H1 (cell line): ENCODE data around the gene GGA1. TPM values are rescaled to one million over a fixed set of nuclear protein-coding genes. Genes with fewer than 3 reads are reported as not detected.

Experiments
- CTCF ChIA-PET: fragments of 300-600 bp; sonication (Branson Sonifier 250); formaldehyde crosslinking; loops from one replicate; lab custom pipeline; 2021; ENCODE audit not compliant: partially characterized antibody; lab: Charles Lee
- POLR2A ChIA-PET: fragments of 300-600 bp; sonication (Branson Sonifier 250); formaldehyde crosslinking; loops from one replicate; lab custom pipeline; 2021; ENCODE audit warnings: inconsistent platforms; ENCODE audit not compliant: partially characterized antibody; lab: Charles Lee
- DNase-seq, 2 experiments: peaks; one replicate each; pipeline versions ENCODE4 v3.0.0 to v3.0.0-alpha.2; 2010 to 2022; ENCODE audit warnings: low spot score in 2 of 2, low read depth in 1 of 2, mixed read lengths in 1 of 2
- FAIRE-seq: peaks from 2 replicates; lab custom pipeline; 2011; peaks lifted over from hg19 to GRCh38; lab: Jason Lieb, UNC
- H2AFZ ChIP-seq: 2 replicates; pipeline ENCODE4 v1.8.1; 2012; ENCODE audit warnings: low read length, inconsistent platforms
- H2AK5ac ChIP-seq: 2 replicates; pipeline ENCODE4 v1.6.1; 2013; ENCODE audit warnings: low read depth, low read length
- H2BK120ac ChIP-seq: replicated peaks from 2 replicates; pipeline ENCODE3; 2013; ENCODE audit warnings: low read depth, low read length, inconsistent platforms
- H2BK12ac ChIP-seq: 2 replicates; pipeline ENCODE4 v1.6.1; 2013; ENCODE audit warnings: low read depth, low read length
- H2BK15ac ChIP-seq: 2 replicates; pipeline ENCODE4 v1.6.1; 2013; ENCODE audit warnings: low read length
- H2BK20ac ChIP-seq: 2 replicates; pipeline ENCODE4 v1.6.1; 2013; ENCODE audit warnings: low read length
- H2BK5ac ChIP-seq: 2 replicates; pipeline ENCODE4 v1.6.1; 2013; ENCODE audit warnings: low read depth, low read length
- H3K14ac ChIP-seq: 2 replicates; pipeline ENCODE4 v1.6.1; 2013; ENCODE audit warnings: inconsistent platforms; ENCODE audit not compliant: insufficient read length
- H3K18ac ChIP-seq: 2 replicates; pipeline ENCODE4 v1.6.1; 2013; ENCODE audit warnings: low read length; ENCODE audit errors: extremely low read depth
- H3K23ac ChIP-seq: 2 replicates; pipeline ENCODE4 v1.6.1; 2013; ENCODE audit warnings: inconsistent platforms; ENCODE audit not compliant: insufficient read length
- H3K23me2 ChIP-seq: 2 replicates; pipeline ENCODE4 v1.6.1; 2013; ENCODE audit warnings: low read depth, low read length
- H3K27ac ChIP-seq: 2 replicates; pipeline ENCODE4 v1.6.1; 2011; ENCODE audit warnings: low read depth, low read length, inconsistent platforms
- H3K27me3 ChIP-seq, 4 experiments: replicated peaks in 1 of 4; 1 replicate in 1 of 4; 2 replicates in 3 of 4; pipeline versions ENCODE4 v1.6.1 to v1.8.1; 2011 to 2013; ENCODE audit warnings: low read length in 3 of 4, mild to moderate bottlenecking in 3 of 4, inconsistent platforms in 2 of 4, mixed read lengths in 2 of 4, moderate library complexity in 1 of 4; ENCODE audit not compliant: control insufficient read depth in 3 of 4, insufficient read depth in 3 of 4; ENCODE audit errors: extremely low read depth in 1 of 4
- H3K36me3 ChIP-seq, 4 experiments: 2 replicates each; pipeline versions ENCODE4 v1.6.1 to v1.8.1; 2011 to 2013; ENCODE audit warnings: mild to moderate bottlenecking in 4 of 4, low read length in 3 of 4, moderate library complexity in 2 of 4, control low read depth in 1 of 4, inconsistent platforms in 1 of 4; ENCODE audit not compliant: insufficient read depth in 4 of 4, control insufficient read depth in 2 of 4
- H3K4ac ChIP-seq: replicated peaks from 2 replicates; pipeline ENCODE3; 2013; ENCODE audit warnings: low read length, low read depth, mixed read lengths, inconsistent platforms; ENCODE audit not compliant: insufficient read length
- H3K4me1 ChIP-seq, 4 experiments: replicated peaks in 1 of 4; 1 replicate in 1 of 4; 2 replicates in 3 of 4; pipeline versions ENCODE4 v1.6.1 to v1.8.1; 2011 to 2013; ENCODE audit warnings: low read length in 3 of 4, inconsistent platforms in 2 of 4, mixed read lengths in 1 of 4; ENCODE audit not compliant: insufficient read depth in 4 of 4, control insufficient read depth in 3 of 4
- H3K4me2 ChIP-seq, 2 experiments: 2 replicates each; pipeline versions ENCODE4 v1.6.1 to v1.8.1; 2011 to 2013; ENCODE audit warnings: low read depth in 2 of 2, low read length in 2 of 2, control low read depth in 1 of 2, inconsistent platforms in 1 of 2, mild to moderate bottlenecking in 1 of 2; ENCODE audit not compliant: insufficient read depth in 1 of 2
- H3K4me3 ChIP-seq, 4 experiments: fragments of 200-600, 300-600 bp in 1 of 4; sonication (generic), shearing (Covaris generic), sonication (Bioruptor Twin) in 1 of 4; 2 replicates each; pipeline versions ENCODE4 v1.5.1 to v1.8.1; 2011 to 2016; ENCODE audit warnings: low read length in 4 of 4, low read depth in 3 of 4, control low read depth in 2 of 4, inconsistent platforms in 2 of 4, mild to moderate bottlenecking in 2 of 4, mixed read lengths in 1 of 4, moderate library complexity in 1 of 4; ENCODE audit not compliant: insufficient read depth in 2 of 4; ENCODE audit errors: extremely low read depth in 1 of 4
- H3K56ac ChIP-seq: replicated peaks from 2 replicates; pipeline ENCODE3; 2013; ENCODE audit warnings: low read depth, mild to moderate bottlenecking, mixed read lengths, low read length, inconsistent platforms; ENCODE audit not compliant: insufficient read length
- H3K79me1 ChIP-seq: 2 replicates; pipeline ENCODE4 v1.6.1; 2013; ENCODE audit warnings: low read depth, low read length, control low read depth
- H3K79me2 ChIP-seq, 2 experiments: 2 replicates each; pipeline versions ENCODE4 v1.6.1 to v1.8.1; 2012 to 2013; ENCODE audit warnings: low read length in 2 of 2, mild to moderate bottlenecking in 2 of 2, inconsistent platforms in 1 of 2; ENCODE audit not compliant: insufficient read depth in 2 of 2, control insufficient read depth in 1 of 2
- H3K9ac ChIP-seq, 4 experiments: replicated peaks in 1 of 4; 1 replicate in 1 of 4; 2 replicates in 3 of 4; pipeline versions ENCODE4 v1.6.1 to v1.8.1; 2011 to 2013; ENCODE audit warnings: low read depth in 3 of 4, low read length in 3 of 4, control low read depth in 2 of 4, mild to moderate bottlenecking in 2 of 4, moderate library complexity in 2 of 4, inconsistent platforms in 1 of 4; ENCODE audit errors: extremely low read depth in 1 of 4
- H3K9me3 ChIP-seq, 2 experiments: 2 replicates each; pipeline versions ENCODE4 v1.6.1 to v1.8.1; 2012 to 2013; ENCODE audit warnings: mild to moderate bottlenecking in 2 of 2, moderate library complexity in 2 of 2, control low read depth in 1 of 2, inconsistent platforms in 1 of 2, low read depth in 1 of 2, low read length in 1 of 2, mixed read lengths in 1 of 2; ENCODE audit not compliant: insufficient read depth in 2 of 2
- H4K20me1 ChIP-seq, 2 experiments: replicated peaks in 1 of 2; 2 replicates each; pipeline versions ENCODE3 to v1.8.1; 2011 to 2013; ENCODE audit warnings: inconsistent platforms in 2 of 2, low read length in 2 of 2, mild to moderate bottlenecking in 1 of 2; ENCODE audit not compliant: insufficient read depth in 2 of 2, control insufficient read depth in 1 of 2
- H4K5ac ChIP-seq: 2 replicates; pipeline ENCODE4 v1.6.1; 2013; ENCODE audit warnings: low read length, low read depth, mixed read lengths, inconsistent platforms; ENCODE audit not compliant: insufficient read length
- H4K8ac ChIP-seq: 2 replicates; pipeline ENCODE4 v1.8.0; 2013; ENCODE audit warnings: mild to moderate bottlenecking, moderate library complexity, low read length, inconsistent platforms; ENCODE audit not compliant: insufficient read depth; ENCODE audit errors: extremely low read depth
- H4K91ac ChIP-seq: replicated peaks from 2 replicates; pipeline ENCODE3; 2013; ENCODE audit warnings: low read length, mixed read lengths, inconsistent platforms; ENCODE audit not compliant: insufficient read length
- CTCF ChIP-seq, 3 experiments: IDR thresholded peaks; 1 replicate in 2 of 3; 2 replicates in 1 of 3; pipeline versions ENCODE4 v1.5.1 to v1.6.1; 2011; ENCODE audit warnings: low read length in 3 of 3, mild to moderate bottlenecking in 3 of 3, inconsistent platforms in 2 of 3, low read depth in 1 of 3, moderate library complexity in 1 of 3; ENCODE audit not compliant: insufficient read depth in 1 of 3; ENCODE audit errors: control extremely low read depth in 1 of 3
- MAFK ChIP-seq: IDR thresholded peaks from 2 replicates; pipeline ENCODE4 v1.6.1; 2012; ENCODE audit warnings: low read depth, mild to moderate bottlenecking, improper control_type of control experiment, low read length
- WGBS, 2 experiments: shearing (Covaris generic) in 1 of 2; methylation state at CpG; one replicate each; pipeline versions ENCODE4 v1.1.6 to v1.1.7; 2013 to 2015; ENCODE audit warnings: low lambda C conversion rate in 2 of 2, mixed read lengths in 2 of 2, inconsistent platforms in 1 of 2, low coverage in 1 of 2, missing lambda C conversion rate in 1 of 2; ENCODE audit not compliant: insufficient replicate concordance in 2 of 2, insufficient coverage in 1 of 2, insufficient read length in 1 of 2; ENCODE audit errors: extremely low coverage in 1 of 2, missing lambda C conversion rate in 1 of 2; 5-methylcytosine and 5-hydroxymethylcytosine counted together
- polyA plus RNA-seq, 7 experiments: library from polyadenylated mRNA; depleted of rRNA in 3 of 7; stranded (reverse) in 5 of 7; unstranded in 2 of 7; fragments of >200 nt in 5 of 7; fragments of 200-250 nt in 2 of 7; gene quantifications; 1 replicate in 5 of 7; 2 replicates in 1 of 7; 4 replicates in 1 of 7; pipeline versions ENCODE4 v1.2.1 to v1.2.3, GENCODE V29; 2011 to 2013; ENCODE audit warnings: missing spikeins in 2 of 7, mixed read lengths in 2 of 7
- total RNA-seq: library from RNA; stranded (reverse); fragmentation: NEBNext Ultra II Directional; extraction: Animal tissue kit (Norgen Biotek cat#: 25700); gene quantifications from 2 replicates; pipeline ENCODE4 v1.2.1, GENCODE V29; 2021

The GGA1 gene
- total and polyA plus RNA-seq, 2 of the 8 experiments (the other 6 are each of a cell fraction or from before 2014, with no cell fraction given) = 49.3 to 57.2 TPM

GRCh38 chr22:37571258-37571991 is 37.2 kb upstream of the GGA1 start:
- 87% methylated on average over 16 of the region's 16 CpGs; no CpG with 5 or more reads in 1 of the 2 experiments for WGBS, 2 experiments
- no peak overlapping the region for H3K4me2 ChIP-seq
- H2AK5ac ChIP-seq = no peak overlapping the region
- no peak overlapping the region for H3K4ac ChIP-seq
- TF ChIP-seq MAFK (no peak), CTCF (IDR thresholded peaks at IDR 0.05; ENCODE audit: control extremely low read depth in 1 of 3, insufficient read depth in 1 of 3, low read depth in 1 of 3, low read length in 3 of 3) (peak in 2 of 3 experiments; percentile 19 to 22; a peak in 2 of 4 replicates)
- DNase-seq = no peak
- FAIRE-seq = no peak
- H3K9ac ChIP-seq = no peak overlapping the region
- no peaks in the 10 kb centered on the region for H3K79me1 ChIP-seq
- H4K91ac ChIP-seq = no peak overlapping the region
- no peak overlapping the region for H3K56ac ChIP-seq
- H2BK20ac ChIP-seq = peak overlapping the region; percentile 48; the same call in 1 of the 2 replicates
- no peak overlapping the region for H3K23ac ChIP-seq
- H4K8ac ChIP-seq = no peak overlapping the region
- no peak overlapping the region for H2BK5ac ChIP-seq
- H4K20me1 ChIP-seq = no peaks in the 10 kb centered on the region
- no peak overlapping the region for H2BK120ac ChIP-seq
- H2BK12ac ChIP-seq = no peak overlapping the region
- no peak overlapping the region for H4K5ac ChIP-seq
- no peak overlapping the region for H3K27ac ChIP-seq
- no peak overlapping the region for H2AFZ ChIP-seq
- H3K14ac ChIP-seq = no peak overlapping the region
- POLR2A ChIA-PET = interaction anchor here (1.0 to 12.2 kb wide), 9 partner anchors 8 to 61 kb away, joined by 3 to 198 read pairs (median 4); no protein-coding TSS in a partner anchor
- peaks cover 7 to 17% (median 16%) of the 10 kb centered on the region in 4 experiments for H3K4me1 ChIP-seq
- H3K23me2 ChIP-seq = no peaks in the 10 kb centered on the region
- no peak overlapping the region for H2BK15ac ChIP-seq
- no peak overlapping the region for H3K18ac ChIP-seq
- H3K4me3 ChIP-seq = no peak overlapping the region
- no peaks in the 10 kb centered on the region for H3K9me3 ChIP-seq
- no peaks in the 10 kb centered on the region for H3K36me3 ChIP-seq
- CTCF ChIA-PET = interaction anchor here (1.0 to 39.4 kb wide), 7 partner anchors 8 to 310 kb away, joined by 4 to 1347 read pairs (median 11); partner anchors contain the start of gene LGALS2
- no peaks in the 10 kb centered on the region for H3K79me2 ChIP-seq
- no peaks in the 10 kb centered on the region; a peak in 1 of 7 replicates for H3K27me3 ChIP-seq
